Measurements from ENCODE around the gene SPATA31D3.

DNA sequence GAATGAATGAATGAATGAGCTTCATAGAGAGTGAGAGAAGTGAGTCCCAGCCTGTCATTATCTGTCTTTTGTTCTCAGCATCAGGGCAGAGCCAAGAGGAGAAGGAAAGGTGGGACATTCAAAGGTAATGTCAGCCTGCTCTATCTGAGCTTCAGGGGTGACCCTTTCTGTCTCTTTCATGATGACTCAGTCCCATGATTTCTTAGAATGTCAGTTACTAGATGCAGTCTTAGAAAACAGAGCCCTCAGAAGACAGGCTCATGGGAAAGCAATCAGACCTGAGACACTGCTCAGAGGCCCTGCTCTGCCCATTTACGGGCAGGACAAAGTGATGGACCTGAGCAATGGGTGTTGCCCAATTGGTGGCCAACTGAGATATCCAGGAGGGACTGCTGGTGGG lies 46.4 kb downstream of the SPATA31D3 start:
- TF ChIP-seq POLR2AphosphoS5 (IDR thresholded peaks at IDR 0.05; ENCODE audit: low read depth, low read length) (no peak), JUND (IDR thresholded peaks at IDR 0.05; ENCODE audit: low read length) (no peak), SP1 (IDR thresholded peaks at IDR 0.05; ENCODE audit: low read depth, low read length) (no peak), EP300 (IDR thresholded peaks at IDR 0.05; ENCODE audit: borderline replicate concordance in 1 of 2, low read depth in 2 of 2, low read length in 2 of 2) (no peak), BACH1 (IDR thresholded peaks at IDR 0.05; ENCODE audit: low read length) (no peak), TAF1 (IDR thresholded peaks at IDR 0.05; ENCODE audit: low read depth, low read length) (no peak)
- TF ChIP-seq, protein P1, sequence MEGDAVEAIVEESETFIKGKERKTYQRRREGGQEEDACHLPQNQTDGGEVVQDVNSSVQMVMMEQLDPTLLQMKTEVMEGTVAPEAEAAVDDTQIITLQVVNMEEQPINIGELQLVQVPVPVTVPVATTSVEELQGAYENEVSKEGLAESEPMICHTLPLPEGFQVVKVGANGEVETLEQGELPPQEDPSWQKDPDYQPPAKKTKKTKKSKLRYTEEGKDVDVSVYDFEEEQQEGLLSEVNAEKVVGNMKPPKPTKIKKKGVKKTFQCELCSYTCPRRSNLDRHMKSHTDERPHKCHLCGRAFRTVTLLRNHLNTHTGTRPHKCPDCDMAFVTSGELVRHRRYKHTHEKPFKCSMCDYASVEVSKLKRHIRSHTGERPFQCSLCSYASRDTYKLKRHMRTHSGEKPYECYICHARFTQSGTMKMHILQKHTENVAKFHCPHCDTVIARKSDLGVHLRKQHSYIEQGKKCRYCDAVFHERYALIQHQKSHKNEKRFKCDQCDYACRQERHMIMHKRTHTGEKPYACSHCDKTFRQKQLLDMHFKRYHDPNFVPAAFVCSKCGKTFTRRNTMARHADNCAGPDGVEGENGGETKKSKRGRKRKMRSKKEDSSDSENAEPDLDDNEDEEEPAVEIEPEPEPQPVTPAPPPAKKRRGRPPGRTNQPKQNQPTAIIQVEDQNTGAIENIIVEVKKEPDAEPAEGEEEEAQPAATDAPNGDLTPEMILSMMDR (IDR thresholded peaks at IDR 0.05; ENCODE audit: control extremely low read depth in 1 of 3, insufficient read depth in 1 of 3, low read depth in 1 of 3, low read length in 3 of 3): no peak
- TF ChIP-seq, protein P2, sequence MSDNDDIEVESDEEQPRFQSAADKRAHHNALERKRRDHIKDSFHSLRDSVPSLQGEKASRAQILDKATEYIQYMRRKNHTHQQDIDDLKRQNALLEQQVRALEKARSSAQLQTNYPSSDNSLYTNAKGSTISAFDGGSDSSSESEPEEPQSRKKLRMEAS (IDR thresholded peaks at IDR 0.05): no peak

All from H1 (cell line).